ENCODE measurements around the gene TTYH3. TPM values are rescaled to one million over a fixed set of nuclear protein-coding genes. Genes with fewer than 3 reads are reported as not detected.
"Not testable (repeated sequence)": the region's sequence is repeated elsewhere in the genome, so short reads cannot be mapped to it uniquely, and the experiment has no call there.

TTYH3 gene
- total RNA-seq, 1 donor from 2014 or later = 23.7 TPM

DNA sequence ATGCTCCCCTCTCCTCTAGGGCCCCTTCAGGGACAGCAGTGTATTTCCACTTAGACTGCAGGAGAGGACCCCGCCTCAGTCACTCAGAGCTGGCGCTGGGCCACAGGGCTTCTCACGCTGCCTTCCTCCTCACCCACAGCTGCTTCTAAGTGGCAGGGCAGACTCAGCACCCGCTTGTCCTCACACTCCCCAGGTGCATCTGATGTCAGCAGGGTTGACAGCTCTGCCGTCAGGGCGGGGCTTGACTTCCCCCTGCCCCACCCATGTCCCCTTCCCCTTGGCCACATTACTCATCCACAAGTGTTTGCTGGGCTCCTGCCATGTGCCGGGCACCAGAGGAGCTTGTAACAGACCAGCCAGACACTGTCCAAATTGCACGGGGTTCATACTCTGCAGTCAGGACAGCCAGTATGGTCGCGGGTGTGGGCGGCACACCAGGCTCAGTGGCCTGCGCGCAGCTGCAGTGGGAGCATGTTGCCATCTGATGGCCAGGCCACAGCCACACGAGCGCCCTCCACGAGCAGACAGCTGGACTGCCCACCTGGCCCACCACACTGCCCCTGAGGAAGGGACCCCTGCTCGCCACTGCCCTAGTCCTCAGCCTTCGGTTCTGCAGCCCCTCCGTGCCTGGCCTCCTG is 29.3 kb upstream of the TTYH3 start:
- intact Hi-C loops (cut with micrococcal nuclease) = no loop called here

DNA sequence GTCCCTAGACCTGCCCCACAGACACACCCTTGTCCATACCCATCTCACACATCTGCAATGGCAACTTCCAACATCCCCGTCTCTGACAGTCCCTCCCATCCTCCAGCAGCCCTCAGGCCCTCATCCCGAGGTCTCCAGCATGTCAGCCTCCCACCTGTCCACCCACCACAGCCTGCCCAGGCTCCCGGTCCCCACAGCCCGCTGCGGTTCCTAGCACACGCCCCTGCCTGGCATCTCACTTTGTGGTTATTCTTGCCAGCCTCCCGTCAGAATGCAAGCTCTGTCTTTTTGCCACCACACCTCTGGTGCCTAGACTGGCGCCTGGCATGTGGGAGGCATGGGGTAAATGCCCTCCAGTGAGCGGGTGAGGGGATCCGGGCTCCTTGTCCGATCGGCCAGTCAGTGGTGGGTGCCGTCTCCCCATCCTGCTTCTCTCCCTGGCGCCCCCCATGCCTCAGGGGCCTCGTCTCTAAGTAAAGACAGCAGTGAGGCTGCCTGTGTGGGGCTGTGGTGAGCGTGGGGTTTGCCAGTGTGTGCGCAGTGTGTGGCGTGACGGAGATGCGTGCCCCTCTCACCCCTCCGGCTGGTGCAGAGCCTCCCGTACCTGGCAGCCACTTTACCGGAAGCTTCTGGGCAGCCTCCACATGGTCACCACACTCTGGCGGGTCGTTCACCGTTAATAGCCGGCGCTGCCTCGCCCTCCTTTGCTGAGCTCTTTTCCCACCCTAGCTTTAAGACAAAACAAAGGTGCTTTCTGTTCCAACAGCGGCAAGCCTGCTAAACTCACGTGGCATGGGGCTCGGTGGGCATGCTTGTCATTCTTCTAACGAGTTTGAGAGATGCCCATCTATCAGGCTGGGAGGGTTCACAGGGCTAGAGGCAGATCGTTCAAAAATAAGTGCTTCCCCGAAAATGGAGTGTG is 28.5 kb upstream of the TTYH3 start:
- intact Hi-C loops (cut with micrococcal nuclease) = no loop called here

DNA sequence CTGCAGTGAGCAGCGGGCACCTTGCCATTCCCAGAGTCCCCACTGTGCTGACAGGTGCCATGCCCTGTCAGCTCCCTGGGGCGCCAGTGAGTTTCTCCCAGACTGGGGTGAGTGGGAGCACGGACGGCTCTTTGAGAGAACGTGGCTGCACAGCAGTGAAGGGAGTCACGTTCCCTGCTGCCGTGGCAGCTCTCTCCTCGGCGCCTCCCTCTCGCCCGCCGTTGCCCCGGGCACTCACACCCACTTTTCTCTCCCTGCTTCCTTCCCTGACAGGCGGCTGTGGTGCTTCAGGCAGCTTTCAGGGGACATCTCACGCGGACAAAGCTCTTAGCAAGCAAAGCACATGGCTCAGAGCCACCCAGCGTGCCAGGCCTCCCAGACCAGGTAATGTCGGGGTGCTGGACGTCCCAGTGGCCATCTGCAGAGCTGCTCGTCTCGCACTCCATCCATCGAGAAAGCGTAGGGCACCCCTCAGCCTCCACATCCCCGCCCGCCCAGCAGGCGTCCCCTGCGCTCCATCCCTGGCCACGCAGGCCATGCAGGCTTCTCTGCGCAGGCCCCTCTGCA is 27.1 kb upstream of the TTYH3 start:
- intact Hi-C loops (cut with micrococcal nuclease) = no loop called here

GRCh38 chr7:2605608-2606538 is 25.9 kb upstream of the TTYH3 start:
- intact Hi-C loops (cut with micrococcal nuclease) = no loop called here

GRCh38 chr7:2606539-2606936 is 25.2 kb upstream of the TTYH3 start:
- intact Hi-C loops (cut with micrococcal nuclease) = no loop called here

DNA sequence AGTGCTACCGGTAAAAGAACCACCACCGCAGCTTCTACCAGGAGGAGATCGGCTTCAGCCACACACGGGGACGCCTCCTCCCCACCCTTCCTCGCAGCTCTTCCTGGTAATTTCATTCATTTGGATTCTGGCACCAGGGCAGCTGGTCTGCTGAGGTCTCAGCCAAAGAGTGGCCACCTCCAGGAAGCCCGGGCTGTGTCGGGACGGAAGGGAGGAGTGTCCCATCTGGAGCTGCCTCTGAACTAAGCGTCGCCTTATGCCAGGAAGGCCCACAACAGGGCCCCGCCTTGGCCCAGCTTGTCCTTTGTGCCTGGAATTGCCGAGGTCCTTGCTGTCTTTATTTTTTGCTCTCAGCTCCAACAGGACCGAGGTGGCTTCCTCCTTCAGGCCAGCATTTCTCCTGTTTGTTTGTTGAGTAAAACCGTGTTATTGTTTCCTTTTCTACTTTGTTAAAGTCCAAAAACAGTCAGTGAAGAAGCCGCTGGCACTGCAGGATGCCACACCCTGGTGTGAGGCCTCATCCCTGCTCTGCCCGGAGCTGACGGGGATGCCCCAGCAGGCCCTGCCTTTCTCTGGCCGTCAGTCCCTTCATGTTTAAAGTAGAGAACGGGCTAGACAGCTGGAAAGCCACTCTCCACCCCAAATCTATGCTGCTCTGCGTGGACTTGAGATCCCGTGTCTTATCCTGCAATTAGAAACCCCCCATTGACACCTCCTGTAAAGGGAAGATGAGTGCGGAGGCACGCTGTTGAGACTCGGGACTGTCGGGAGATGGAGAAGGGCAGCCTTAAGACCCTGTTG is 24.5 kb upstream of the TTYH3 start:
- intact Hi-C loops (cut with micrococcal nuclease) = no loop called here

- intact Hi-C loops (cut with micrococcal nuclease) = no loop called here
These were observed 23.6 kb upstream of the TTYH3 start for GRCh38 chr7:2607923-2608904.

DNA sequence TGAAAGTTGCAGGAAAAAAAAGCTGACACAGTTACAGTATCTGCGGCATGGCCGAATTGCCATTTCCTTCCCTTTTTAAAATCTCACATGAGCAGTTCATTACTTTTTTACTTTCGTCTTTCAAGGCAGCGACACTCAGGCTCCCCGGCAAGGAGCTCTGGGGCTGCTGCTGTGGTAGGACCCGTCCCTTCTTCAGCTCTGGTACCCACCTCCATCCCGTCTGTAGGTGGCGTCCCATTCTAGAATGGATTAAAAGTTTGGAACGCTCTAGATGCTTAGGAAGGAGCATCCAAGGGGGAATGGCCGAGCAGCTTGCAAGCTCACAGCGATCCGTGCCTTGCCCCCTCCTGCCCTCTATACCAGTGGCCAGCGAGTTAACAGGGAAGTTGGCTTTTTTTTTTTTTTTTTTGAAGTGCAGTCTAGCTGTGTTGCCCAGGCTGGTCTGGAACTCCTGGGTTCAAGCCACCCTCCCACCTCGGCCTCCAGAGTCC is 22.8 kb upstream of the TTYH3 start:
- intact Hi-C loops (cut with micrococcal nuclease) = no loop called here

DNA sequence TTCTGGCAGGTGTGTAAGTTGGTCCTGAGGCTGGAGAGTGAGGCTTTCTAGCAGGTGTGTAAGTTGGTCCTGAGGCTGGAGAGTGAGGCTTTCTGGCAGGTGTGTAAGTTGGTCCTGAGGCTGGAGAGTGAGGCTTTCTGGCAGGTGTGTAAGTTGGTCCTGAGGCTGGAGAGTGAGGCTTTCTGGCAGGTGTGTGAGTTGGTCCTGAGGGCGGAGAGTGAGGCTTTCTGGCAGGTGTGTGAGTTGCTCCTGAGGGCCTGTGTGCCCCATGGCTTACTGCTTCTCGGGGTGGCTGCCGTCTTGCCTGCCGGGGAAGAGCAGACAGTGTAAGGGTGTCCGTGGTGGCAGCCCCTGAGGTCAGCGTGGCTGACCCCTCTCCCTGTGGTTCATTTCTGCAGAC is 22.1 kb upstream of the TTYH3 start:
- intact Hi-C loops (cut with micrococcal nuclease) = not testable (repeated sequence)

- intact Hi-C loops (cut with micrococcal nuclease) = no loop called here
These were observed 21.3 kb upstream of the TTYH3 start for GRCh38 chr7:2610466-2610865.

DNA sequence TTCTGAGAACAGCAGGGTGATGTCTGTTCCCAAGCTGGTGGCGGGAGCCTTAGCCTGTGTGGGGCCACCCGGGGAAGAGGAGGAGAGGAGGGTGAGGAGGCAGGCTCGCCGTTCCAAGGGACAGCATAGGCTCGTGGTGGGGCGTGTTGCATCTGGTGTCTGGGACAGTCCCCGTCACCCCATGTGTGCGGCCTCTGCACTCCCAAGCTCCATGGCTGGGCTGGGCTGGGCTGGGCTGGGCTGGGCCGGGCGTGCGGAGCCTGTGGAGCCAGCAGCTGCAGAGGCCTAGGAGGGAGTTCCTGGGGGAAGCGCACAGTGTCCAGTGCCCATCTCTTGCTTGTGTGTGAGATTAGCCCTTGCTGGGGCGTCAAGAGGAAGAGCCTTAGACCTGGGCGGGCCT is 20.9 kb upstream of the TTYH3 start:
- intact Hi-C loops (cut with micrococcal nuclease) = no loop called here

DNA sequence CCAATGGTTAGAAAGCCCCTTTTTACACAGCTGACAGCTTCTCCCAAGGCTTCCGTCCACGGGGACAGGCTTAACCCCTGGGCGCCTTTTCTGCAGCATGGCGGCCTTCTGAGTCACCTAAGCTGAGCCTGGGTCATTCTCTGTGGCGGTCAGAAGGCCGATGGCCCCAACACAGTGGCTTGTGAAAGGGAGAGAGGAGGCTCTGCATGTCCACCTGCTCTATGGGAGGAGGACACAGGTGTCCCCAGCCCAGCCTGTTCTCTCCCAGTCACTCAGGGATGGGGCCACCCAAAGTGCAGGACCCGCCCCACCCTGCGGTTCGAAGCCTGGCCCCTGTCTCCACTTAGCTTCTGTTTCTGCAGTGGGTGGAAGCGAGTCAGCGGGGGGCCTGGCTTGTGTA is 20.4 kb upstream of the TTYH3 start:
- intact Hi-C loops (cut with micrococcal nuclease) = no loop called here

- intact Hi-C loops (cut with micrococcal nuclease) = loop anchor here (1.0 kb wide), 1 partner anchor 19 kb away; the partner anchor contains the start of gene TTYH3
These were observed 19.9 kb upstream of the TTYH3 start for GRCh38 chr7:2611922-2612321.

- intact Hi-C loops (cut with micrococcal nuclease) = loop anchor here (1.0 kb wide), 1 partner anchor 19 kb away; the partner anchor contains the start of gene TTYH3
These were observed 19.2 kb upstream of the TTYH3 start for GRCh38 chr7:2612445-2613097.

GRCh38 chr7:2613098-2613930 is 18.5 kb upstream of the TTYH3 start:
- intact Hi-C loops (cut with micrococcal nuclease) = no loop called here

GRCh38 chr7:2613931-2614600 is 17.7 kb upstream of the TTYH3 start:
- intact Hi-C loops (cut with micrococcal nuclease) = no loop called here

Data from T-helper 1 cell treated with Interleukin-12 subunit alpha and Interleukin-12 subunit beta and Interleukin-4 antibody, amounts not matched to agents 30 ng/mL and 1 ng/mL, for 36 hours (primary cell).